Stimulated activated CD8-positive, alpha-beta memory T cell treated with anti-CD3 and anti-CD28 coated beads, Interleukin-7, amount 100 ng/mL, for 4 hours (primary cell): Measurements from ENCODE around the gene WDTC1.

Source experiments
- DNase-seq, 2 donors: peaks; one replicate each; pipeline ENCODE4 v3.0.0-alpha.2; 2020; ENCODE audit warnings: low read depth in 2 of 2

The WDTC1 gene

DNA sequence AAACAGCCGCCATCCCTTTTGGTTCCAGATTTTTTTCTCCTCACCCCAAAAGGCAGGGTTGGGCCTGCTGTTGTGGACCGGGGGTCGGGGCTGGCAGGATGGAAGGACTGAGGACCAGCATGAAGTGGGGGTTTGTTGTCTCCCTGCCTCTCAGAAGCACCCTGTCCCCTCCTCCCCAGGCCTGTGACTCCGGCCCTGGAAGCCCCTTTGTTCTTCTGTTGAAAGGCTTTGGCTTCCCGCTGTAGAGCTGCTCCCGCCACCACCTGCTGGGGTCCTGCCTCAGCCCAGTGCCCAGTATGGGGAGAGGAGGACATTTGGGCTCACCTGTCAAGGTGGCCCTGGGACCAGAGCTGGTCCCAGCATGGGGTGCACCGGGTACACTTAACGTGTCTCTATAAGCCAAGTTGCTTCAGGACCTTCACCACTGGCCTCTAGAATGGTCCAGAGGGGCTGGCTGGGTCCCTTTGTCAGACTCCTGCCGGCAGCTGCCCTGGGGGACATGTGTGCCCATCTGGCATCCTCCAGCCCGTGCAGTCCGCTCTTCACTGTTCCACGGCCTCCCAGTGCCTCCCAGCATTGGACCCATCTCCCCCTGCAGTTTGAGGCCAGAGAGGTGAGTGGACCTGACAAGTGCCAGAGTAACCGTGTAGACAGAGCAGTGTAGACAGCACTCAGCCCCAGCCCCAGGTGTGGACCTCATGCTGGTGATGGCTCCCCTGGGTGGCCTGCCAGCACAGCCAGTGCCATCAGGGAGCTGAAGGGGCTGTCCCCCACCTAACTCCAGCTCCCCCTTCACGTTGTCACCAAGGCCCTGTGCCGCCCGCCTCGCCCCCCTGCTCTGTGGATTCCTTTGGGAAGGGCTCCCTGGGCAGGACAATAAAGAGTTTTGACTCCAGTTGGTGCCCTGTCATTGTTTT, 101.3 kb downstream of the WDTC1 start:
- DNase-seq: no peak

- DNase-seq: no peak
These were observed 102.3 kb downstream of the WDTC1 start for GRCh38 chr1:27336756-27337155.

DNA sequence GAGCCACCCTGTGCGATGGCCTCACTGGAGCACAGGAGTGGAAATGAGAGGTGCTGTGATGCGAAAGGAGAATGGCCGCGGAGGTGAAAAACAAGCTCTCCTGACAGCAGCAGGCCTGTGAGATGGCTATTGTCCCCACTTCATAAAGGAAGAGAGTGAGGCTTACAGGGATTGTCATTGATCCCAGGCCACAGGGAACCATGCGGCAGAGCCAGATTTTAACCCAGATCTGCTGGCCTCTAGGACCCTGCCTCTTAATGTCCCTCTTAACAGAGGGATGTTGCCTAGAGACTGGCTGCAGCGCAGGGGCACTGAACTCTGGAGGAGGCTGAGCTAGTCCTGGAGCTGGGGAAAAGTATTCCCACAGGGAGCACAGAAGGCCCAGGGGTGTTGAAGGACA, 104.3 kb downstream of the WDTC1 start:
- DNase-seq: no peak

DNA sequence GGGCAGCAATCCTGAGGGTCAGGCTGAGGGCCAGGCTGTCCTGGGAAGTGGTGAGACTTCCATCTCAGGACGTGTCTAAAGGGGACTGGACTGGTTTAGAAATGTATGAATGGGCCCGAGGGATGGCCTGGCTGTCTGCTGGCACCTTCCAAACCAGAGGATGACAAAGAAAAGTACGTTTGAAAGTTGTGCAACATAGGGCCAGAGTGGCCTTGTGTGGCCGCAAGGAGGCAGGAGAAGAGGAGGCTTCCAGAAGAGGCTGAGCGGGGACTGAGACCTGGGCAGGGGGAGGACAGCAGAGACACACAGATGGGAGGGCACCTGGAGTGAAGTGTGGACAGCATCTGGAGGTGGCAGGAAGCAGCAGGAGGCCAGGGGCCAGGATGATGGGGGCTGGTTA, 104.8 kb downstream of the WDTC1 start:
- DNase-seq: no peak

DNA sequence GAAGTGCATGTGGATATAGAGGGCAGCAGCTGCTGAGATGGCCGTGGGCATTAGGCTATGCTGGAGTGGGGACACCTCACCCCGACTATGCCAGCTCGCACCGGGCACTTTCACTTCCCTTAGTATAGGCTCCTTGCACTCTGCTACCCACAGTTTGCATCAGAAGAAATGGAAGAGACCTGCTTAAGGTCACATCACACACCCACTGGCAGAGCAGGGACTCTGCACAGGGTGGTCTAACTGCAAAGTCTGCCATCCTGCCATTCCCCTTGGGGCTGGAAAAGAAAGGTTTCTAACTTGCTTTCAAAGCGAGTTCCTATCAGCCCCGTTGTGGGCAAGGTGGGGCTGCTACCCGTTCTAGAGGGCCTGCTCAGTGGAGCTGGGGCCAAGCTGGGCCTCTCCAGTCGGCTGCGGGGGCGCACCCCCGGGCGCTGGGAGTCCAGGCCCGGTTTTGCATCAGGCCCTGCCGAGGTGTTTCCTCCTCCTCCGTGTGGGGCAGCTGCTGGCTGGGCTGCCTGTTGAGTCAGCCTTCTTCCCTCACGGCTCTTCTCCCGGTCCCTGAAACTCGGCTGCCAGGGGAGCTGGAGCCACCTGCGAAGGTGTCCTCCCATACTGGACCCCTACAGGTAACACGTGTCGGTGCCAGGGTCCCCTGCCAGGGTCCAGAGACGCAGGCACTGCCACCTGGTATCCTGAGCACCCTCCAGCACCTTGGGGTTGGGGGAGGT, 107.3 kb downstream of the WDTC1 start, which contains the start of gene SYTL1:
Gene SYTL1 (plus strand): TSS at position 498 of the 728 bp plus-strand sequence. CDS start 3,313 bp downstream, outside the sequence.
- DNase-seq: peak in 1 of 2 donors; percentile 62

- peak in 1 of 2 donors; percentile 16 for DNase-seq
These were observed 108.0 kb downstream of the WDTC1 start for GRCh38 chr1:27342391-27342777.

GRCh38 chr1:27342778-27343638, 108.6 kb downstream of the WDTC1 start:
- DNase-seq: peak; percentile 80 to 81

DNA sequence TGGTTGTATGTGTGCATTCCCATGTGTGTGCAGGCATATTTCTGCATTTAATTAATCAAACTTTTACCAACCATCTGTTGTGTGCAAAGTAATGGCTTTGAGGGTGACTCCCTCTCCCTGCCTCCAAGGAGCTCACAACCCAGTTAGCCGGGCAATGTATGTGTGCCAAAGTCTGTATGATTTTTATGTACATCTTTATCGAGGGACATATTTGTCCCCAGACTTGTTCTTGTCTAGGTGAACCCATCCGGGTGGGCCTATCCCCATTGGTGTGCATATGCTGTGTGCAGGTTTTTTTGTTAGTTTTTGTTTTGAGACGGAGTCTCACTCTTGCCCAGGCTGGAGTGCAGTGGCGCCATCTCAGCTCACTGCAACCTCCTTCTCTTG, 109.2 kb downstream of the WDTC1 start:
- no peak for DNase-seq

DNA sequence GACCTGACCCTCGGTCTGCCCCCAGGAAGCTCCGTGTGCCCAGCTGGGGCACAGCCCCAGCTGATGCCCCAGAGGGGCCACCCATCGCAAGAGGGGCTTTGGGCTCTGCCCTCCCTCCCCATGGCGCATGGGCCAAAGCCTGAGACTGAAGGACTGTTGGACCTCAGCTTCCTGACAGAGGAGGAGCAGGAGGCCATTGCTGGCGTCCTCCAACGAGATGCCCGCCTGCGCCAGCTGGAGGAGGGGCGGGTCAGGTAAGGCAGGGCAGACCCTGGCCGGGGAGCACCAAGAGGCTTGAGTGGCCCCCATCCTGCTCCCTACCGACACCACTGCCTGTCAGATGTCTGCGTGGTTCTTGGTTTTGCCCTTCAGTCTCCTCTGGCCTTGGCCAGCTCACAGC, 110.8 kb downstream of the WDTC1 start:
- DNase-seq: no peak

DNA sequence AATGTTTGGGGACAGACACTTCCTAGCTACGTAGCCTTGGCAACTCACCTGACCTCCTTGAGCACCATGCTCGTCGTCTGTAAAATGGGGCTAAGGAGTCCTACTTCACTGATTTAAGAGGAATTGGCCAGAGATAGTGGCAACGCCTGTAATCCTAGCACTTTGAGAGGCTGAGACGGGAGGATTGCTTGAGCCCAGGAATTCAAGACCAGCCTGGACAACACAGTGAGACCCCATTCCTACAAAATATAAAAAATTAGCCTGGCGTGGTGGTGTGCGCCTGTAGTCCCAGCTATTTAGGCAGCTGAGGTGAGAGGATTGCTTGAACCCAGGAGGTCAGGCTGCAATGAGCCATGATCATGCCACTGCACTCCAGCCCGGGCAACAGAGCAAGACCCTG, 111.9 kb downstream of the WDTC1 start:
- no peak for DNase-seq

GRCh38 chr1:27346991-27347624, 112.7 kb downstream of the WDTC1 start:
- no peak for DNase-seq

DNA sequence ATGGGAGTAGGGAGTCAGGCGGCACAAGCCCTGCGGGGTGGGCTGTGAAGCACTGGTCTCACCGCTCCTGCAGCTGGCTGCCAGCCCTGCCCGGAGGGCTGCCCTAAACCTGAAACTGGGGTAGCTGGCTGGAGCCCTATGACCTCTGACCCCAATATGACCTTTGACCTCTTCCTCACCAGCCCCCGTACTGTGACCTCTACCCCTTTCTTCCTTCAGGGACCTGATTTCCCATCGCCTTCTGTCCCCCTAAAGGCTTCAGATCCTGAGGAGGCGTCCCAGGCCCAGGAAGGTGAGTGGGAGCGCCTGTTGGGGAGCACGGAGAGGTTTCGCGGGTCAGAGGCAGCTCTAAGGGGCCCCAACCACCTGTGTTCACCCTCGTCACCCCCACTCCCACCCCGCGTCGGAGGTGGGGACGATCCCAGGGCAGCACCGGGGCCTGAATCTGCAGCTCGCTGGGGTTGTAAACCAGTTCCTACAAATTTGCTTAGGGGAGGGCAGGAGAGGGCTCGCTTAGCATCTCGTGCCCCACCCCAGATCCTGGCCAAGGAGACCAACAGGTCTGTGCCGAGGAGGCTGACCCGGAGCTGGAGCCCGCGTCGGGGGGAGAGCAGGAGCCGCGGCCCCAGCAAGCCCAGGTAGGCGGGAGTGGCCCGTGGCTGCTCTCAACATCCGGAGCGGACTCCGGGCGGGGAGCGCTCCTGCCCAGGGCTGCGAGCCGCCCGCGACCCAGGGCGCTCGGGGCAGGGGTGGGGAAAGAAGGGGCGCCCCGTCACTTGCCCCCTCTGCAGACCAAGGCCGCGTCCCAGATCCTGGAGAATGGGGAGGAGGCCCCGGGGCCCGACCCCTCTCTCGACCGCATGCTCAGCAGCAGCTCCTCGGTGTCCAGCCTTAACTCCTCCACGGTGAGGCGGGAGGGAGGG, 114.7 kb downstream of the WDTC1 start:
- DNase-seq: no peak

GRCh38 chr1:27349784-27350662, 115.6 kb downstream of the WDTC1 start:
- no peak for DNase-seq

DNA sequence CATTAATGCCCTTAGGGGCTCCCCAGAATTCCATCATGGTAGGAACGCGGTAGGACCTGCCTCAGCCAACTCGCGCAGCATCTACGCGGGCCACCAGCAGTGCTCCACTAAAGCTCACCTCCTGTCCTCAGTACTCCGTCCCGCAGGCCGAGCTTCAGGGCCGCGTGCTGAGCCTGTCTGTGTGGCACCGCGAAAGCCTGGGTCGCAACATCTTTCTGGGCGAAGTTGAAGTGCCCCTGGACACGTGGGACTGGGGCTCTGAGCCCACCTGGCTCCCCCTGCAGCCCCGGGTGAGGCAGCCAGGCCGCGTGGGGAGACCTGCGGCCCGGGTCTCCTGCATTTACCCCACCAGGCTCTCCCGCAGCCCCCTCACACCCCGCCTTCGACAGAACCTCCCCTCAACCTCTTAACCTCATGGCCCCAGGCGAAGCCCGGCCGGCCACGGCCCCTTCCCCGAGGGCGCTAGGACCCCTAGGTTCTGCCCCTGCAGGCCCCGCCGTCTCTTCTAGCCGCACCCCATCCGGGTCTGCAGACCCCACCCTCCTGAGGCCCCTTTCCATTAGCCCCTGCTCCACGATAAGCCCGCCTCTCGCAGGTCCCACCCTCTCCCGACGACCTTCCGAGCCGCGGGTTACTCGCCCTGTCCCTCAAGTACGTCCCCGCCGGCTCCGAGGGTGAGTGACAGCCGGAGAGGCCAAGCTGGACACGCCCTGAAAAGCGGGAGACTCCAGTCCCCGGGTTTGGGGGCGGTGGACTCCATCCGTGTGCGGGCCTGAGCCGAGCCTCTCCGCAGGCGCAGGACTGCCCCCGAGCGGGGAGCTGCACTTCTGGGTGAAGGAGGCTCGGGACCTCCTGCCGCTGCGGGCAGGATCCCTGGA, 116.5 kb downstream of the WDTC1 start:
- no peak for DNase-seq

- DNase-seq: no peak
These were observed 117.2 kb downstream of the WDTC1 start for GRCh38 chr1:27351541-27352107.

DNA sequence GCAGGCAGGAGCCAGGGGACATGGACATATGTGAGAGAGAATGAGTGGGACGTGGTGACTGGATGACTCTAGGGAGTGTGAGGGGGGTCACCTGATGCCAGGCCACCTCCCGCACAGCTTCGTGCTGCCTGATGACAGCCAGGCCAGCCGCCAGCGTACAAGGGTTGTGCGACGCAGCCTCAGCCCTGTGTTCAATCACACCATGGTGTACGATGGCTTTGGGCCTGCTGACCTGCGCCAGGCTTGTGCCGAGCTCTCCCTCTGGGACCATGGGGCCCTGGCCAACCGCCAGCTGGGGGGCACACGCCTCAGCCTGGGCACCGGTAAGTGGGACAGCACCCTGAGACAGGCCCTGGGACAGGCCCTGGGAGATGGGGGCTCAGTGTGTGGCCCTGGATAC, 118.7 kb downstream of the WDTC1 start:
- DNase-seq: no peak

GRCh38 chr1:27353629-27354028, 119.2 kb downstream of the WDTC1 start:
- no peak for DNase-seq

- no peak for DNase-seq
These were observed 121.3 kb downstream of the WDTC1 start for GRCh38 chr1:27355683-27356082.
